Stimulated activated CD8-positive, alpha-beta memory T cell treated with anti-CD3 and anti-CD28 coated beads, Interleukin-12 subunit alpha, Interleukin-12 subunit beta, amount 100 ng/mL, for 24 hours (primary cell): ENCODE measurements around the gene HDHD2.
"Not testable (repeated sequence)": the region's sequence is repeated elsewhere in the genome, so short reads cannot be mapped to it uniquely, and the experiment has no call there.

Experiments used
- DNase-seq: peaks from one replicate; pipeline ENCODE4 v3.0.0-alpha.2; 2020; ENCODE audit errors: extremely low read depth

The HDHD2 gene

GRCh38 chr18:47150029-47150823, at the start of gene HDHD2:
Gene HDHD2, minus strand, starts transcription at chr18:47150500. Its CDS starts 14,061 bp downstream, at chr18:47136439.
- peak; percentile 70 for DNase-seq

DNA sequence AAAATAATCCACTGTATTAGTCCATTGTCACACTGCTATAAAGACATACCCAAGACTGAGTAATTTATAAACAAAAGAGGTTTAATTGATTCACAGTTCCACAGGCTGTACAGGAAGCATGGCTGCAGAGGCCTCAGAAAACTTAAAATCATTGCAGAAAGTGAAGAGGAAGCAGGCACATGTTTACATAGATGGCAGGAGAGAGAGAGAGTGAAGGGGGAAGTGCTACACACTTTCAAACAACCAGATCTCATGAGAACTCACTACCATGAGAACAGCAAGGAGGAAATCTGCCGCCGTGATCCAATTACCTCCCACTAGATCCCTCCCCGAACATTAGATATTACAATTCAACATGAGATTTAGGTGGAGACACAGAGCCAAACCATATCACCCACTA, 45.7 kb upstream of the HDHD2 start:
- DNase-seq: not testable (repeated sequence)

- no peak for DNase-seq
These were observed 41.7 kb upstream of the HDHD2 start for GRCh38 chr18:47191961-47192360.

DNA sequence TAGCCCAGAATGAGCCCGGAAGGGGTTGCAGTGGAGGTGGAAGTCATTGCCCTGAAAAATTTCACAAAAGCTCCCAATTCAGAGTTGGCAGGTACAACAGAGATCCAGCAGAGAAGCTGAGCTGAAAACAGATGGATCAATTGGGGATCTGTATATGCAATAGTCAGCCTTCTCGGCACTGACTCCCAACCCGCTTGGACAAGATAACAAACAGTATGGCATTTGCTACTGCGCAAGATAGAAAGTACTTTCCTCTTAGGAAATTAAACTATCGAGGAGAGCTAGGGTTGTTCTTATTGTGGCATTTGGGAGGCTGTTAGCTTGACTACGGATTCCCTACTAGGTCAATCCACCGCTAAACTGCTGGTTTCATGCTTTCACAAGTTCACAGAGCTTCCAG, 37.4 kb upstream of the HDHD2 start:
- no peak for DNase-seq

GRCh38 chr18:47184419-47185050, 34.2 kb upstream of the HDHD2 start:
- no peak for DNase-seq

DNA sequence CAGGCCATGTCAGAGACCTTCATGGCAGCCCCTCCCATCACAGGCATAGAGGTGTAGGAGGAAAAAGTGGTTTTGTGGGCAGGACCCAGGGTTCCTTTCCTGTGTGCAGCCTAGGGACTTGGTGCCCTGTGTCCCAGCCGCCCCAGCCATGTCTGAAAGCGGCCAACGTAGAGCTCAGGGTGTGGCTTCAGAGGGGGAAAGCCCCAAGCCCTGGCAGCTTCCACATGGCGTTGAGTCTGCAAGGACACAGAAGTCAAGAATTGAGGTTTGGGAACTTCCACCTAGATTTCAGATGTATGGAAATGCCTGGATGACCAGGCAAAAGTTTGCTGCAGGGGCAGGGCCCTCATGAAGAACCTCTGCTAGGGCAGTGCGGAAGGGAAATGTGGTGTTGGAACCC, 31.9 kb upstream of the HDHD2 start:
- DNase-seq: not testable (repeated sequence)

DNA sequence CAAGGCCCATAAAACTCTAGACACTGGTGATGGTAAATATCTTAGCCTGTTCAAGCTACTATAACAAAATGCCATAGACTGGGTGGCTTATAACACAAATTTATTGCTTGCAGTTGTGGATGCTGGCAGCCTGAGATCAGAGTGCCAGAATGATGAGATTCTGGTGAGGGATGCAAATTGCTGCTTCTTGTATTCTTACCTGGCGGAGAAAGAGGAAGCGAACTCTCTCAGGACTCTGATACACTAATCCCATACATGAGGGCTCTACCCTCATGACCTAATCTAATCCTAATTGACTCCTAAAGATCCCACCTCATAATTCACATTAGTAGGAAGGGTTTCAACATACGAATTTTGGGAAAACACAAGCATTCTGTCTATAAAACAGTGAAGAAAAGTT, 30.5 kb upstream of the HDHD2 start:
- DNase-seq: no peak

DNA sequence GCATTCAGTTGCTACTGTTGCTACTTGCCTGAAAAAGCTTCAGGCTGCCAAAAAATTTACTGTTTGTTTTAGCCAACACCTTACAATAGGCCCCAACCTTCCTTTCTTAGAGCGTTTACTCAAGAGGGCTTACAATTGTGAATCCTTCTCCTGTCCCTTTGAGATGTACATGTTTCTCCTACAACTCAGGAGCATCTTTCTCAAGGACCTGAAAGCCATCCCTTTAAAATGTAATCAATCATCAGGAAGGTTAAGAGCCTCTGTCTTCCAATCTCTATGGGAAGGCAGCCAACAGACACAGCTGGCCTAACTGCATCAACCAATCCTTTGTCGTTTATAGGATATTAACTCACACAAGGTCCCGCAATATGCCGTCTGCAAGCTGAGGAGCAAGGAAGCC, 29.2 kb upstream of the HDHD2 start:
- DNase-seq: no peak

DNA sequence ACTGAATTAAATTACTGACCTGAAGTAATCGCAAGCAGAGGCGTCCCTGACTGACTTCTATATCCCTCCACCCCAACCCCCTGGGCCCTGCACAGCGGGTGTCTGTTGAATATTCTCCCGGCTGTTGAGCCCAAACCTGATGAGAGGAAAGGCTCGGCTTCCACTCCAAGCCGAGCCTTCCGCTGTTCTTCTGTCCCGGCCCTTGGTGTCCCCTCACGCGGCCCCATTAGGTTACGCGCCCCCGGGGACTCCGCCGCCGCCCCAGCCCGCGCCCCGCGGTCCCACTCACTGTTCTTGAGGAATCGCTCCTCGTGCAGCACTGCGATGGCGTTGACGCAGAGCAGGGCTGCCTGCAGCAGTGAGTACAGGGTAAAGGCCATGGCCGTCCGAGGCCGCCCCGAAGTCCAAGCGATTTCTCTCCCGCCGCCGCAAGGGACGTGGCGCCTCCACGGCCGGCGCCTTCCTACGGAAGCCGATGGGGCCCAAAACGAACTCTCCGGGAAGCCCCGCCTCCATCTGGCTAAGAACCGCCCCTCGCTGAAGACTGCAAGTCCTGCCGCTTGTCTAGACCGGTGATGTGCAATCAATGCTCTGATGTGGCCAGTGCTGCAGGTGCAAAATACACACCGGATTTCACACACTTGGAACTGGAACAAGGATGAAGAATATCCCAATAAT, 25.7 kb upstream of the HDHD2 start, which contains the start of gene IER3IP1:
TSS of gene IER3IP1 (minus strand) at position 467 of the 678 bp plus-strand sequence. CDS start at position 380, 87 bp downstream.
- DNase-seq: peak; percentile 75

- no peak for DNase-seq
These were observed 25.1 kb upstream of the HDHD2 start for GRCh38 chr18:47175283-47175897.

DNA sequence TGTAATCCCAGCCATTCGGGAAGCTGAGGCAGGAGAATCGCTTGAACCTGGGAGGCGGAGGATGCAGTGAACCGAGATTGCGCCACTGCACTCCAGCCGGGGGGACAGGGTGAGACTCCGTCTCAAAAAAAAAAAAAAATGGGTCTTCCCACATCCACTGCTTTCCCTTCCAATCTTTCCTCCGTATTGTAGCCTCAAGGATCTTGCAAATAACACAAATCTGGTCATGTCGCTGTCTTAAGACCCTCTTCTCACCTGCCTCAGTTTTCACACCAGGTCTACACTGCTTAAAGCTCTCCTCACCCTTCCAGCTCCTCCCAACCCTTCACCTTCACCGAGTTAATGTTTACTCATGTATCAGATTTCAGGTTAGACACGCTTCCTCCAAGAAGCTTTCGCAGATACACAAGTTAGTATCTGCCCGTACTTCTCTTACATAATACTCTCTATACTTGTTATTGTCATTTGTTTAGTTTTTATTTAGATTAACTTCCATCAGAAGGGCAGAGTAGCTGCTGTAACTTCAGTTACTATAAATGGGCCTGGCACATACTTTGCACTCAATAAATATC, 24.3 kb upstream of the HDHD2 start:
- no peak for DNase-seq

GRCh38 chr18:47172476-47172875, 22.2 kb upstream of the HDHD2 start:
- DNase-seq: no peak

GRCh38 chr18:47168913-47169312, 18.6 kb upstream of the HDHD2 start:
- DNase-seq: no peak

- no peak for DNase-seq
These were observed 18.2 kb upstream of the HDHD2 start for GRCh38 chr18:47168509-47168908.

DNA sequence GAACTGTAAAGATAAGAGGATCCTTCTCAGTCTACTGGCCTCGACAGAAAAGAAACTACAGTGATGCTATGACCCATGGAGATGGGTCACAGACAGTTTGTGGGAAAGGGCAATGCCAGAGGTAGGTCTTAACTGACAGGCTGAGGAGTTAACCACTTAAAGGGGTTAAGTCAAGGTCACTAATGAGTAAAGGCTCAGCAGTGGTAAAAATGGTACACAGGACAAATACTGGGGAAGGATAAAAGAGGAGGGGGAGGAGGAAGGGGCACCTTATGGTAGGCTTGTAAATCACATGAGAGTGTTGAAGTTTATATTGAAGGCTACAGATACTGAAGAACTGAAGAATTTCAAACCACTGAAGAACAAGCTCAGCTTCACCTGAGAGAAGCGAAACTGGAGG, 16.0 kb upstream of the HDHD2 start:
- no peak for DNase-seq

GRCh38 chr18:47163241-47163640, 12.9 kb upstream of the HDHD2 start:
- no peak for DNase-seq

- no peak for DNase-seq
These were observed 10.0 kb upstream of the HDHD2 start for GRCh38 chr18:47160256-47160655.

DNA sequence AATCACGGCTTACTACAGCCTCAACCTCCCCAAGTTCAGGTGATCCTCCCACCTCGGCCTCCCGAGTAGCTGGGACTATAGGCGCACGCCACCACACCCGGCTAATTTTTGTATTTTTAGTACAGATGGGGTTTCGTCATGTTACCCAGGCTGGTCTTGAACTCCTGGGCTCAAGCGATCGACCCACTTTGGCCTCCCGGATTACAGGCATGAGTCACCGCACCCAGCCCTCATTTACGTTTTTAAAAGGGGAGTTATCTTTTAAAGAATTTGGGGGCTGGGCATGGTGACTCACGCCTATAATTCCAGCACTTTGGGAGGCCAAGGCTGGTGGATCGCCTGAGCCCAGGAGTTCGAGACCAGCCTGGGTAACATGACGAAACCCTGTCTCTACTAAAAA, 8.1 kb upstream of the HDHD2 start:
- not testable (repeated sequence) for DNase-seq

GRCh38 chr18:47151439-47151838, 1.1 kb upstream of the HDHD2 start:
- no peak for DNase-seq

DNA sequence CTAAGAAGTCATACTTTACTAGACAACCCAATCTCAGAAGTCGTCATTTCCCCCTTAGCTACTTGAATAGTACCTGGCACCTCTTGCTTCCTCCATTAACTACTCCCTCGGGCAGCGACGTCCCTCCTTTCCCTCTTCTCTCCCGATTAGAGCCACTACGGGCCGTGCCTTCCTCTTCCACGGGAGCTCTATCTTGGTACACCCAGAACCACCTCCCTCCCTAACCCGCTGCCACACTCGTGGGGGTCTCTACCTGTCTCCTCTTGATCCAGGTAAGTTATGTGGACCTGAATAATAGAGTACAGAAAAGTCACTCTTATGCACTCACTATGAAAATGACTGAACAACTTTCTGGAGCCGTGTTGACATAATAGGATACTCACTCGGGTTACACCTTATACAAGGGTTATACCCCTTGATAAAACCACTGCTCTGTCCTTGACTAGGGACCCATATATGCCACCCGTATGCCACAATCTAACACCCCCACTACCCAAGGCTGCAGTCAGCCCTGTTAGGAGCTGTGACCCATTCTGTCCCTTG, 595 bp upstream of the HDHD2 start:
- no peak for DNase-seq

DNA sequence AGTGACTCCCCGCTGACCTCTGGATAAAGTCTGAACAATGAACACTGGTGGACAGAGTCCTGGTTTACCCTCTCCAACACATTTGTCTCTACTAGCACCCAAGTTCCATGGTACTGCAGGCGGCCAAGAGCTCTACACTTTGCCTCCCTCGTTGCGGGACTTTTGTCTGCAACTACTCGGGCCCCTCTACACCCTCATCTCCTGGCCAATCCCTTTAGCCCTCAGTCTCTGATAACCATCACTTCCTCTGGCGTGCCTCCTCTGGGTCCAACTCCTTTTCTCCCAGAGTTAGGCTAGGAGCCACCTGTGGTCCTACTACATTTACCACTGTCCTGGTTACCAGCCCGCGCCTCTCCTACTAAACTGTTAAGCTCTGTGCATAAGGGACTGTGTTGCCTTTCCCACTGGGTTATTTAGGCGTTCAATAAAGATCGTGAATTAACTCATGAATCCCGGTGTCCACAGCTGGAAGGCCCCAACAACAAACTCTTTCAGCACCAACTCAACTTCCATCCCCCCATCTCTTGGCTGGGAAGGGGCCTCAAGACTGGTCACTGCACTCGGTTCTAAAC, 757 bp downstream of the HDHD2 start:
- DNase-seq: no peak
